KMS-11 (cell line): ENCODE results near the gene OR7A17.

ENCODE experiments used
- H2AFZ ChIP-seq: fragments of 200-600 bp; sonication (generic); 2 replicates; pipeline ENCODE4 v1.6.1; 2016; ENCODE audit warnings: antibody characterized with exemption, mixed run types, low read depth
- H3K27ac ChIP-seq: fragments of 200-600 bp; sonication (generic); 2 replicates; pipeline ENCODE4 v1.6.1; 2016; ENCODE audit warnings: mild to moderate bottlenecking, mixed run types
- H3K27me3 ChIP-seq: fragments of 200-600 bp; sonication (generic); 2 replicates; pipeline ENCODE4 v1.6.1; 2017; ENCODE audit warnings: mild to moderate bottlenecking, low read depth, mixed run types, moderate library complexity; ENCODE audit not compliant: insufficient read depth
- H3K36me3 ChIP-seq: fragments of 200-600 bp; sonication (generic); 2 replicates; pipeline ENCODE4 v1.6.1; 2017; ENCODE audit warnings: mild to moderate bottlenecking, mixed run types; ENCODE audit not compliant: insufficient read depth
- H3K4me1 ChIP-seq: fragments of 200-600 bp; sonication (generic); 2 replicates; pipeline ENCODE4 v1.6.1; 2016; ENCODE audit warnings: mild to moderate bottlenecking, low read depth, mixed run types; ENCODE audit not compliant: poor library complexity, severe bottlenecking
- H3K4me2 ChIP-seq: fragments of 200-600 bp; sonication (generic); 2 replicates; pipeline ENCODE4 v1.7.0; 2016; ENCODE audit warnings: mild to moderate bottlenecking, mixed run types
- H3K4me3 ChIP-seq: fragments of 200-600 bp; sonication (generic); IDR thresholded peaks from 2 replicates; pipeline ENCODE4 v1.6.1; 2017; ENCODE audit warnings: low read depth, low read length, mixed read lengths; ENCODE audit not compliant: insufficient read depth
- H3K79me2 ChIP-seq: fragments of 200-600 bp; sonication (generic); 2 replicates; pipeline ENCODE4 v1.6.1; 2016; ENCODE audit warnings: low read depth, mixed run types; ENCODE audit not compliant: insufficient read depth
- H3K9ac ChIP-seq: fragments of 200-600 bp; sonication (generic); 2 replicates; pipeline ENCODE4 v1.6.1; 2016; ENCODE audit warnings: mild to moderate bottlenecking, mixed run types
- H4K20me1 ChIP-seq: fragments of 200-600 bp; sonication (generic); 2 replicates; pipeline ENCODE4 v1.6.1; 2016; ENCODE audit warnings: mild to moderate bottlenecking, mixed run types; ENCODE audit not compliant: insufficient read depth
- CTCF ChIP-seq: fragments of 200-600 bp; sonication (generic); conservative IDR thresholded peaks from 2 replicates; pipeline ENCODE4 v1.6.1; 2017; ENCODE audit warnings: low read depth, mild to moderate bottlenecking, antibody characterized with exemption, low read length, moderate library complexity, mixed read lengths

OR7A17 gene

DNA sequence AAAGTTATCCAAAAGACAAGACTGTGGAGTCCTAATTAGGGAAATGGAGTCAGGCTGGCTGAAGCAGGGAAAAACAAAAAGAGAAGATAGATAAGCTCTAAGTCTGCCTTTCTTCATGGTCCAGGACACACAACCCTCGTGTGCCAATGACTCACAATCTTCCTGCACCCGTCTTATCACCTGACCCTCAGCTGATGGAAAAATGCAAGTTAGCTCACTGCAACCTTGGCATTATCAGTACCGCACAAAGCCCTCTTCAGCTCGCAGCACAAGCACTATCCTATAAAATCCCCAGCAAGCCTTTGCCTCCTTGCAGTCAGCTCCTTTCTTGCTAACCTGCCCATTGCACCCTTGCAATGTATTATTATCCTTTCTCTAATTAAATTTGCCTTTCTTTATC is 55.2 kb downstream of the OR7A17 start:
- no peaks in the 10 kb centered on the region for H3K79me2 ChIP-seq
- H3K27ac ChIP-seq: no peak overlapping the region
- no peak overlapping the region for H3K4me2 ChIP-seq
- H3K4me1 ChIP-seq: no peaks in the 10 kb centered on the region
- TF ChIP-seq CTCF: no peak
- H3K36me3 ChIP-seq: no peaks in the 10 kb centered on the region
- no peaks in the 10 kb centered on the region; the same call in 1 of the 2 replicates for H3K27me3 ChIP-seq
- H4K20me1 ChIP-seq: no peaks in the 10 kb centered on the region
- H2AFZ ChIP-seq: no peak overlapping the region
- no peak overlapping the region for H3K9ac ChIP-seq
- no peak overlapping the region for H3K4me3 ChIP-seq
